ENCODE measurements around the gene STT3B.

- TF ChIP-seq POLR2A (IDR thresholded peaks at IDR 0.05) (no peak), CTCF (IDR thresholded peaks at IDR 0.05) (no peak)
These were observed 47.5 kb upstream of the STT3B start for GRCh38 chr3:31485196-31485595.

All from body of pancreas (tissue), 4 donors.